Naive thymus-derived CD8-positive, alpha-beta T cell (primary cell): Measurements from ENCODE around the gene IFT122. TPM values are rescaled to one million over a fixed set of nuclear protein-coding genes. Genes with fewer than 3 reads are reported as not detected.
A peak's percentile ranks its signal among the peaks of the same experiment; 100 is the strongest.
"Not testable (repeated sequence)": the region's sequence is repeated elsewhere in the genome, so short reads cannot be mapped to it uniquely, and the experiment has no call there.

ENCODE experiments used
- ATAC-seq, 2 donors: fragments of 150-1000 bp; cut with Tn5 transposase in 1 of 2; sonication (Bioruptor Pico), chemical (Tn5 transposase) in 1 of 2; 1 replicate in 1 of 2; 2 replicates in 1 of 2; pipeline ENCODE4 v1.10.0; 2021; ENCODE audit warnings: mild to moderate bottlenecking in 2 of 2, moderate library complexity in 2 of 2
- POLR2A ChIA-PET: fragments of 350-600 bp; sonication (Branson Sonifier 250); formaldehyde crosslinking; loops from one replicate; lab custom pipeline; 2021; ENCODE audit warnings: antibody characterized with exemption; lab: Charles Lee
- DNase-seq, 10 donors: peaks; one replicate each; pipeline versions ENCODE4 v3.0.0 to v3.0.0-alpha.2; 2020 to 2022
- H3K27ac Mint-ChIP-seq, 10 donors: one replicate each; pipeline ENCODE4 v1.8.0; 2020 to 2022; ENCODE audit warnings: mild to moderate bottlenecking in 10 of 10, mixed read lengths in 10 of 10, moderate library complexity in 4 of 10, inconsistent platforms in 1 of 10
- H3K27me3 Mint-ChIP-seq, 5 donors: one replicate each; pipeline ENCODE4 v1.8.0; 2021 to 2022; ENCODE audit warnings: mixed read lengths in 5 of 5
- H3K36me3 Mint-ChIP-seq, 3 donors: one replicate each; pipeline ENCODE4 v1.8.0; 2020 to 2022; ENCODE audit warnings: mixed read lengths in 3 of 3, mild to moderate bottlenecking in 2 of 3, inconsistent platforms in 1 of 3
- H3K4me1 Mint-ChIP-seq, 4 donors: one replicate each; pipeline ENCODE4 v1.8.0; 2021 to 2022; ENCODE audit warnings: mixed read lengths in 4 of 4
- H3K4me3 Mint-ChIP-seq, 10 donors: one replicate each; pipeline ENCODE4 v1.8.0; 2020 to 2022; ENCODE audit warnings: mild to moderate bottlenecking in 10 of 10, mixed read lengths in 10 of 10, moderate library complexity in 6 of 10, inconsistent platforms in 1 of 10
- H3K9me3 Mint-ChIP-seq, 9 donors: one replicate each; pipeline ENCODE4 v1.8.0; 2020 to 2022; ENCODE audit warnings: mixed read lengths in 9 of 9, mild to moderate bottlenecking in 3 of 9, inconsistent platforms in 1 of 9, moderate library complexity in 1 of 9
- polyA plus RNA-seq, 3 donors: library from polyadenylated mRNA; unstranded; fragments of 300-500 nt; fragmentation: Illumina TruSeq; gene quantifications; one replicate each; pipeline ENCODE4 v1.2.3, GENCODE V29; 2021
- total RNA-seq, 8 experiments: library from RNA in 2 of 8; stranded (reverse) in 2 of 8; gene quantifications; one replicate each; pipeline ENCODE4 v1.2.3 and lab custom pipeline; 2021 to 2026

The IFT122 gene, protein sequence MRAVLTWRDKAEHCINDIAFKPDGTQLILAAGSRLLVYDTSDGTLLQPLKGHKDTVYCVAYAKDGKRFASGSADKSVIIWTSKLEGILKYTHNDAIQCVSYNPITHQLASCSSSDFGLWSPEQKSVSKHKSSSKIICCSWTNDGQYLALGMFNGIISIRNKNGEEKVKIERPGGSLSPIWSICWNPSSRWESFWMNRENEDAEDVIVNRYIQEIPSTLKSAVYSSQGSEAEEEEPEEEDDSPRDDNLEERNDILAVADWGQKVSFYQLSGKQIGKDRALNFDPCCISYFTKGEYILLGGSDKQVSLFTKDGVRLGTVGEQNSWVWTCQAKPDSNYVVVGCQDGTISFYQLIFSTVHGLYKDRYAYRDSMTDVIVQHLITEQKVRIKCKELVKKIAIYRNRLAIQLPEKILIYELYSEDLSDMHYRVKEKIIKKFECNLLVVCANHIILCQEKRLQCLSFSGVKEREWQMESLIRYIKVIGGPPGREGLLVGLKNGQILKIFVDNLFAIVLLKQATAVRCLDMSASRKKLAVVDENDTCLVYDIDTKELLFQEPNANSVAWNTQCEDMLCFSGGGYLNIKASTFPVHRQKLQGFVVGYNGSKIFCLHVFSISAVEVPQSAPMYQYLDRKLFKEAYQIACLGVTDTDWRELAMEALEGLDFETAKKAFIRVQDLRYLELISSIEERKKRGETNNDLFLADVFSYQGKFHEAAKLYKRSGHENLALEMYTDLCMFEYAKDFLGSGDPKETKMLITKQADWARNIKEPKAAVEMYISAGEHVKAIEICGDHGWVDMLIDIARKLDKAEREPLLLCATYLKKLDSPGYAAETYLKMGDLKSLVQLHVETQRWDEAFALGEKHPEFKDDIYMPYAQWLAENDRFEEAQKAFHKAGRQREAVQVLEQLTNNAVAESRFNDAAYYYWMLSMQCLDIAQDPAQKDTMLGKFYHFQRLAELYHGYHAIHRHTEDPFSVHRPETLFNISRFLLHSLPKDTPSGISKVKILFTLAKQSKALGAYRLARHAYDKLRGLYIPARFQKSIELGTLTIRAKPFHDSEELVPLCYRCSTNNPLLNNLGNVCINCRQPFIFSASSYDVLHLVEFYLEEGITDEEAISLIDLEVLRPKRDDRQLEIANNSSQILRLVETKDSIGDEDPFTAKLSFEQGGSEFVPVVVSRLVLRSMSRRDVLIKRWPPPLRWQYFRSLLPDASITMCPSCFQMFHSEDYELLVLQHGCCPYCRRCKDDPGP
- total RNA-seq (10 to 100 TPM; 22.9 to 25.2 TPM), polyA plus RNA-seq (1 to 10 TPM; 3.3 to 6.5 (median 3.5) TPM), total RNA-seq (lab: John Stamatoyannopoulos, UW) (16.9 to 37.9 (median 23.9) reads per million in 6 experiments)

DNA sequence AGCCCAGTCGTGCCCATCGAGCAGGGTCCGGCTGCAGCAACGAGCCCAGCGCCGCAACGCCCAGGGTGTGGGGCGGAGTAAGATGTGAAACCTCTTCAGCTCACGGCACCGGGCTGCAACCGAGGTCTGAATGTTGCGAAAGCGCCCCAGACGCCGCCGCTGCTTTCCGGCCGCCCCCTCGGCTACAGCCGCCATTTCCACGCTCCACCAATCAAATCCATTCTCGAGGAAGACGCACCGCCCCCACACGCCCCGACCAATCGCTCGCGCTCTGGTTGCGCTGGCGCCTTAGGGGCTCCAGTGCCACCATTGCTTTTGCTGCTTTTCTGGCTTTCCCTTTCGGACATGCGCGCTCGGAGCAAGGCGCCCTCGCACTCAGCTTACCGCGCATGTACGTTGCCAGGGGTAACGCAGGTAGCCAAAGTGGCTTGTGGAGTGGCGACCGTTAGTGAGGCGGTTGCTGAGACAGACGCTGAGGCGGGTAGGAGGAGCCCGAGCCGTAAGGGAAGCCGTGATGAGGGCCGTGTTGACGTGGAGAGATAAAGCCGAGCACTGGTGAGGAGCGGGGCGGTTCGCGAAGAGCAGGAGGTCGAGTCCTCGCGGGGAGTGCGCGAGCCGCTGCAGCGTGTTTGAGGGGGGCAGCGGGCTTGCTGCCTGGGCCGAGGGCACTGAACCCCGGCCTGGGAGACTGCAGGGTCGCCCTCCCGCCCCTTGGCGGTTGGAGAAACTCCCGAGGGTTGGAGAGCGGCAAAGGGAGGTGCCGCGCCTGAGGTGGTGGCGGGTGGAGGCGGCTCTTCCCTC lies at the start of gene IFT122, which contains the start of gene MBD4:
TSS of gene IFT122 (plus strand) at position 408 of the 801 bp plus-strand sequence. CDS start at position 515, 107 bp downstream.
TSS of gene MBD4 (minus strand) at position 132 of the 801 bp plus-strand sequence. CDS start at position 17, 115 bp downstream.
- H3K4me1 Mint-ChIP-seq: peaks cover 30 to 84% (median 67%) of the 10 kb centered on the region in 4 donors
- POLR2A ChIA-PET: interaction anchor here (0.6 to 3.9 kb wide), 13 partner anchors 8 to 823 kb away, joined by 3 to 34 read pairs (median 5); partner anchors contain the start of gene EFCAB12
- DNase-seq: peak; percentile 92 to 99 (median 99)
- peaks cover 0 to 2% (median 0%) of the 10 kb centered on the region in 9 donors for H3K9me3 Mint-ChIP-seq
- peak within 1 kb of the TSS; percentile 90 to 99 (median 96) for H3K4me3 Mint-ChIP-seq
- no peaks in the 10 kb centered on the region for H3K27me3 Mint-ChIP-seq
- H3K36me3 Mint-ChIP-seq: peaks cover 0 to 29% (median 6%) of the 10 kb centered on the region in 3 donors
- ATAC-seq: peak; percentile 87 to 88
- H3K27ac Mint-ChIP-seq: peak within 1 kb of the TSS; percentile 95 to 99 (median 98)

DNA sequence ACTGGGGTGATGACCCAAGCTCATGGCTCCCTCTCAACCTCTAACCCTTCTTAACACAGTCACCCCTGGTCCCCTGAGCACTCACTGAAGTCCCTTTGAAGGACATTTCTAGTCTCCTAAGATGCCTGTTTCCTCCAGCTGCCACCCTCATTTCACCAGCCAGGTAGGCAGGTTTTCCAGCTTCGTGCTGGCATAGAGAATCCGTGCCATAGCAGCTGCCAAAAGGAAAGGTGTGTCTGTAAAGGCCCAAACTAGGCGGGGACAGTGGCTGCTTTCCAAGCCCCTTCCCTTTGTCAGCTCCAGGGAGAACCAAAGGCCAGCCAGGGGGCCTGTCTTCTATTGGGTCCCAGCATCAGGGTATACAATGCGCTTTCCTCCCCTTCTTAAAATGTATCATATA lies 48.4 kb upstream of the IFT122 start:
- H3K36me3 Mint-ChIP-seq: peaks cover 7 to 82% (median 31%) of the 10 kb centered on the region in 3 donors
- DNase-seq: not testable (repeated sequence)

DNA sequence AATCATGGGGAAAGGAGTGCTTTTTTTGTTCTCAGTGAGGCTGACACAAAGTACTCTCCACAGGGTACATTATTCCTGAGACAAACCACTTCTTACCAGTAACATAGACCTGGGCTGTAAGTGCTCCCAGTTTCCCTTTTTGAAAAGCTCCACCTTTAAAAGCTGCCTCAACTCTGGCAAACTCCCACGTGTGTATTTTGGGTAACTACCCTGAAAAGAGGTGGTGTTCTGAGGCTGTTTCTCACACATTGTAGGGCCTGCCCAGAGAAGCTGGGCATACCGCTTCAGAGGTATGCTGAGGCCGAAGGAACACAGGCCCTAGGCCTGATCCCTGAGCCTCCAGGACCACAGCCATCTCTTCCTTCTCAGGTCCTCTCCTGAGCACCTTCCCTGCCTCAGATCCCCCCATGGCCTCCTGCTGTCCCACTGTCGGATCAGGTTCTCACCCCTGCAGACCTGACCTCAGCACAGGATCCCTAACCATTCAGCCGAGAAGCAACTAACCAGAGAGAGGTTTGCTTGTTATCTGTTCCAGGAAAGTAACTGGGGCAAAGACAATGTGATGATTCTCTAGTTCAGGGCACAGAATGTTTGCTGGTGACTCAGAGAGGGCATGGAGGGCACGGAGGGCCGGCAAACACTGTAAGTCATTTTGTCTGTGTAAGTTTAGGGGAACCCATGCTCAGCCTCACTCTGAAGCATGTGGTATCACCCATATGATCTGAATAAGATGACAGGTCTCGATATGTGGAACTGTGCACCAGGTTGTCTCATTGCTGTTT lies 47.7 kb upstream of the IFT122 start:
- Mint-ChIP-seq H3K36me3 (peaks cover 2 to 81% (median 24%) of the 10 kb centered on the region in 3 donors), H3K4me1 (peaks cover 12 to 22% (median 20%) of the 10 kb centered on the region in 4 donors)
- H3K27me3 Mint-ChIP-seq, H3K9me3 Mint-ChIP-seq, H3K4me3 Mint-ChIP-seq, ATAC-seq, H3K27ac Mint-ChIP-seq, POLR2A ChIA-PET, DNase-seq: not testable (repeated sequence)

More for the DNA sequence above, 48.4 kb upstream of the IFT122 start:
- H3K4me1 Mint-ChIP-seq: peaks cover 9 to 15% (median 13%) of the 10 kb centered on the region in 4 donors
- H3K4me3 Mint-ChIP-seq, POLR2A ChIA-PET, H3K9me3 Mint-ChIP-seq, H3K27me3 Mint-ChIP-seq, ATAC-seq, H3K27ac Mint-ChIP-seq: not testable (repeated sequence)

DNA sequence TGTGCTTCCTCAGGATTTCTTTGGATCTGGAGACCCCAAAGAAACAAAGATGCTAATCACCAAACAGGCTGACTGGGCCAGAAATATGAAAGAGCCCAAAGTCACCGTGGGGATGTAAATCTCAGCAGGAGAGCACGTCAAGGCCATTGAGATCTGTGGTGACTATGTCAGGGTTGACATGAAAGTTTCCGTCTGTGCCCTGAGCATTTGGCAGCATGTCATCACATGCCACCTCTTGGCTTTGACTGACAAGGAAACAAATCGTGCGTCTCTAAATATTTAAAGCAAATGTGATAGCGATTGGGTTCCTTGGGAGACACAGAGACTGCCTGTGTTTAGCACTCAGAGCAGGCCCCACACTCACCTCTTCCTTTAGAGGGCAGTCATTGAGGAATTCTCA lies 46.8 kb upstream of the IFT122 start:
- Mint-ChIP-seq H3K36me3 (peaks cover 0 to 75% (median 14%) of the 10 kb centered on the region in 3 donors), H3K27me3 (no peaks in the 10 kb centered on the region), H3K4me1 (peaks cover 17 to 31% (median 30%) of the 10 kb centered on the region in 4 donors), H3K27ac (peak overlapping the region in 1 of 10 donors; percentile 65), H3K9me3 (no peaks in the 10 kb centered on the region), H3K4me3 (no peak overlapping the region)
- POLR2A ChIA-PET: no interaction called here
- ATAC-seq (no peak), DNase-seq (no peak)

DNA sequence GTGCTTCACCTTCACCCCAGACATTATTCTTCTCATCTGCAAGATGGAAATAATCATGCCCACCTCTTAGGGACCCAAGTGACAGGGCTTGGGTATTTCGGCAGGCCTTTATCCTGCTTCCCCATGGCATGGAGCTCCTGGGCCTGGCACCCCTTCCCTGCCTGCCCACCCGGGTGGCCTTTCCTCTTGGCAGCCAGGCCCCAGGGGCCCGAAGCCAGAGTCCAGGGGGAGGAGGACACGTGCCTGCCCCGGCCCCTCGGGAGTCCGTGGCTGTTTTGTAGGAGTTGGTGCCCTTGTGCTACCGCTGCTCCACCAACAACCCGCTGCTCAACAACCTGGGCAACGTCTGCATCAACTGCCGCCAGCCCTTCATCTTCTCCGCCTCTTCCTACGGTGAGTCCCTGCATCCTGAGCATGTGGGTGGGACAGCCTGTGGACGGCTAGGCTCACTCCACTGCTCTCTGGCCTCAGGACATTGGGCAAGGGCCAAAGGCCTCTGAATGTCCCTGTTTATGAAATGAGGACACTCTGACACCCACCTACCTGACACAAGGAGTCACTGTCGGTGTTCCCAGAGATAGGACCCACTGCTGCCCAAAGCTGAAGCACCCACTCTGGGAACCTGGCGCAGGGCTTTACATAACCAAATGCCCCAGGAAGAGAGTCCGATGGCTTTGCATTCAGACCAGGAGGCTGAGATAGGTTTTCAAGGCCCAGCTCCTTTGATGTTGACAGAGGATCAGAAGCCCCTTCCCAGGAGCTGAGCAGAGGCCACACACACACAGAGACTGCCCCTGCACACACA lies 46.1 kb upstream of the IFT122 start:
- H3K36me3 Mint-ChIP-seq: peaks cover 0 to 69% (median 8%) of the 10 kb centered on the region in 3 donors
- POLR2A ChIA-PET: not testable (repeated sequence)

DNA sequence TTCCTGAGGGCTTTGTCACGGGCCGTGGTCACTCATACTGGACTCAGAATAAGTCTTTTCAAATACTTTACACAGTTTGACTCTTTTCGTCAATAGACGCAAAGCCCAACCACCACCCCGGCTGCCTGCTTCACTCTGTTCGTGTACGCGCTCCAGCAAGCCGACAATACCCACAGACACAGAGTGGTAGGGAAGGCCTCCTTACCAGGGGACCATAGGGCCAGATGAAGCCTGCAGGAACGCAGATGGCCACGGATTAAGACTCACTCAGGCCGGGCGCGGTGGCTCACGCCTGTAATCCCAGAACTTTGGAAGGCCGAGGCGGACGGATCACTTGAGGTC lies 41.2 kb upstream of the IFT122 start:
- ATAC-seq: peak; percentile 41 to 52
- POLR2A ChIA-PET: interaction anchor here (0.6 to 1.9 kb wide), 3 partner anchors 41 to 1371 kb away, joined by 4 to 7 read pairs (median 5); partner anchors contain the start of genes IFT122 and MBD4
- H3K36me3 Mint-ChIP-seq: peaks cover 0 to 29% (median 0%) of the 10 kb centered on the region in 3 donors
- peak overlapping the region; percentile 94 to 99 (median 98) for H3K27ac Mint-ChIP-seq
- peak in 3 of 10 donors; percentile 2 to 4 (median 4) for DNase-seq
- H3K27me3 Mint-ChIP-seq: no peaks in the 10 kb centered on the region
- peaks cover 24 to 44% (median 39%) of the 10 kb centered on the region in 4 donors for H3K4me1 Mint-ChIP-seq
- no peaks in the 10 kb centered on the region for H3K9me3 Mint-ChIP-seq
- H3K4me3 Mint-ChIP-seq: peak overlapping the region; percentile 89 to 99 (median 96)

More for the DNA sequence above, 46.1 kb upstream of the IFT122 start:
- Mint-ChIP-seq H3K27ac (peak overlapping the region in 2 of 10 donors; percentile 29 to 65), H3K4me1 (peaks cover 22 to 37% (median 36%) of the 10 kb centered on the region in 4 donors)
- not testable (repeated sequence) for DNase-seq, H3K4me3 Mint-ChIP-seq, ATAC-seq, H3K9me3 Mint-ChIP-seq, H3K27me3 Mint-ChIP-seq

DNA sequence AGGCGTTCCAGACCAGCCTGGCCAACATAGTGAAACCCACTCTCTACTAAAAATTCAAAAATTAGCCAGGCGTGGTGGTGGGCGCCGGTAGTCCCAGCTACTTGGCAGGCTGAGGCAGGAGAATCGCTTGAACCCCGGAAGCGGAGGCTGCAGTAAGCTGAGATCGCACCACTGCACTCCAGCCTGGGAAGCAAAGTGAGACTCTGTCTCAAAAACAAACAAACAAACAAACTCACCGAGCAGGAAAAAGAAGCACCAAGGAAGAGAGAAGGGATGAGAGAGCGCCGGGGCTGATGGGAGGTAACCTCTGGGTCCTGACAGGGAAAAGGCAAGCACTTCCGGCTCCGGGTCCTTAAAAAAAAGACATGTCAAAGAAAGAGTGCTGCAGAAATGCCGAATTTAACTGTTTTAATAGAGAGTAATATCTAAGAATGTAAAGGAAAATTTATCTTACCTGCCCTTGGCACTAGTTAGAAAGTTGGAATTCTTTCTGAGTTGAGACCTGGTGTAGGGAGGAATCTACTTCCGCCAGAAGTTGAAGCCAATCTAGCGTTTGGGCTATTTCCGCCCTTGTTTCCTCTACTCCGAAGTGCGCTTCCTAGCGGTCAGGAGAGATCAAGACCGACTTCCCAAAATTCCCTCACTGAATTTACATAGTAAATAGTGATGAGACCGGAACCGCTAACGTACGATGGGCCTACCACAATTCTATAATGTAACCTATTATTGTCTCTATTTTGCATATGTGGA lies 40.7 kb upstream of the IFT122 start:
- H3K4me3 Mint-ChIP-seq: peak overlapping the region; percentile 89 to 99 (median 96)
- H3K4me1 Mint-ChIP-seq: peaks cover 24 to 44% (median 37%) of the 10 kb centered on the region in 4 donors
- POLR2A ChIA-PET: interaction anchor here (0.6 to 1.9 kb wide), 5 partner anchors 40 to 213 kb away, joined by 3 to 7 read pairs (median 4); partner anchors contain the start of genes IFT122 and MBD4
- no peaks in the 10 kb centered on the region for H3K27me3 Mint-ChIP-seq
- ATAC-seq (peak; percentile 83 to 88), DNase-seq (peak; percentile 41 to 92 (median 76))
- H3K9me3 Mint-ChIP-seq: no peaks in the 10 kb centered on the region
- peaks cover 0 to 29% (median 0%) of the 10 kb centered on the region in 3 donors for H3K36me3 Mint-ChIP-seq
- H3K27ac Mint-ChIP-seq: peak overlapping the region; percentile 94 to 99 (median 98)

DNA sequence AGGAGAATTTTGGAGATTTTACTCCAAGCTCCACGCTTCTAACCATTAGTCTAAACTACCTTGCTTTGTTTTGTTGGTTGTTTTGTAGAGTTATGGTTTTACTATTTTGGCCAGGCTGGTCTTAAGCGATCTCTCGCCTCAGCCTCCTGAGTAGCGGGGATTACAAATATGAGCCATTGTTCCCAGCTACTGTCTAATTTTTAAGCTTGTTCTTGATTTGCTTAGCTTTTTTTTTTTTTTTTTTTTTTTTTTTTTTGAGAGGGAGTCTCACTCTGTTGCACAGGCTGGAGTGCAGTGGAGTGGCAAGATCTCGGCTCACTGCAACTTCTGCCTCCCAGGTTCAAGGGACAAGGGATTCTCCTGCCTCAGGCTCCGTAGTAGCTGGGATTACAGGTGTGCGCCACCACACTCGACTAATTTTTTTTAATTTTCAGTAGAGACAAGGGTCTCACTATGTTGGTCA lies 40.1 kb upstream of the IFT122 start:
- DNase-seq (no peak), ATAC-seq (no peak)
- no peaks in the 10 kb centered on the region for H3K27me3 Mint-ChIP-seq
- POLR2A ChIA-PET: interaction anchor here (0.5 to 1.9 kb wide), 6 partner anchors 40 to 214 kb away, joined by 3 to 7 read pairs (median 4); partner anchors contain the start of genes IFT122 and MBD4
- H3K4me3 Mint-ChIP-seq: peak overlapping the region; percentile 89 to 99 (median 96)
- H3K36me3 Mint-ChIP-seq: peaks cover 0 to 23% (median 0%) of the 10 kb centered on the region in 3 donors
- no peaks in the 10 kb centered on the region for H3K9me3 Mint-ChIP-seq
- peak overlapping the region in 9 of 10 donors; percentile 94 to 99 (median 98) for H3K27ac Mint-ChIP-seq
- H3K4me1 Mint-ChIP-seq: peaks cover 24 to 41% (median 34%) of the 10 kb centered on the region in 4 donors

DNA sequence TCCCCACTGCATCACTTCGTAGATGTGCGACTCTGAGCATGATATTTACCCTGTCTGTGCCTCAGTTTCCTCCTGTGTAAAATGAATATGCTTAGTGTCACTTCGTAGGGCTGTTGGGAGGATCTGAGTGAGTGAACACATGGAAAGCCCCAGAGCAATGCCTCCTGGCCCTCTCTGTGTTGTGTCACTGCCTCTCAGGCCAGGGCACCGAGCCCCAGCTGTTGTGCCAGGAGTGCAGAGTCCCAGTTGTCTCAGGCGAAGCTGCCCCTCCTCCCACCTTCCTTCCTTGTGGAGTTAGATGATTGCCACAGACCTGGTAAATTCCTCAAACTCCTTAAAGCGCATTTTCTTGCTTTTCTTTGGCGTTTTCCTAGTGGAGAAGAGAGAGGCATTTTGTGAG lies 37.8 kb upstream of the IFT122 start:
- DNase-seq: no peak
- ATAC-seq: no peak
- Mint-ChIP-seq H3K9me3 (no peaks in the 10 kb centered on the region), H3K27ac (no peak overlapping the region), H3K4me1 (peaks cover 12 to 23% (median 20%) of the 10 kb centered on the region in 4 donors), H3K36me3 (peaks cover 0 to 4% (median 0%) of the 10 kb centered on the region in 3 donors), H3K4me3 (no peak overlapping the region), H3K27me3 (no peaks in the 10 kb centered on the region)
- POLR2A ChIA-PET: no interaction called here
